Gastroesophageal sphincter (tissue), 4 donors: ENCODE results near the gene CHCHD6. TPM values are rescaled to one million over a fixed set of nuclear protein-coding genes. Genes with fewer than 3 reads are reported as not detected.

Experiments
- ATAC-seq: fragments of 150-250 bp; one replicate; pipeline ENCODE4 v1.9.1; 2016; ENCODE audit warnings: mild to moderate bottlenecking, moderate library complexity
- H3K27ac ChIP-seq, 4 donors: fragments of 200-600 bp; sonication (generic) in 3 of 4; 1 replicate in 3 of 4; 2 replicates in 1 of 4; pipeline ENCODE4 v1.5.1; 2016 to 2019
- H3K27me3 ChIP-seq: fragments of 200-600 bp; sonication (generic); one replicate; pipeline ENCODE4 v1.5.1; 2019
- H3K36me3 ChIP-seq, 2 donors: fragments of 200-600 bp; sonication (generic); one replicate each; pipeline ENCODE4 v1.5.1; 2019; ENCODE audit warnings: control low read depth in 1 of 2
- H3K4me1 ChIP-seq, 3 donors: fragments of 200-600 bp; sonication (generic); 1 replicate in 2 of 3; 2 replicates in 1 of 3; pipeline ENCODE4 v1.5.1; 2016 to 2019; ENCODE audit warnings: control low read depth in 2 of 3
- H3K4me3 ChIP-seq, 2 donors: fragments of 200-600 bp; sonication (generic); one replicate each; pipeline ENCODE4 v1.5.1; 2019; ENCODE audit warnings: mild to moderate bottlenecking in 1 of 2, moderate library complexity in 1 of 2
- H3K9me3 ChIP-seq, 3 donors: fragments of 200-600 bp; sonication (generic); one replicate each; pipeline ENCODE4 v1.5.1; 2017 to 2019; ENCODE audit warnings: control low read depth in 2 of 3
- CTCF ChIP-seq, 4 experiments: fragments of 200-600 bp in 2 of 4; fragments of 450-650 bp in 2 of 4; sonication (generic) in 1 of 4; IDR thresholded peaks; one replicate each; pipeline ENCODE4 v1.5.1; 2017 to 2019; ENCODE audit warnings: antibody characterized with exemption in 4 of 4, mild to moderate bottlenecking in 2 of 4, moderate library complexity in 2 of 4
- EP300 ChIP-seq: sonication (generic); formaldehyde crosslinking; IDR thresholded peaks from one replicate; pipeline ENCODE4 v1.6.1; 2017; ENCODE audit warnings: antibody characterized with exemption, mild to moderate bottlenecking
- POLR2A ChIP-seq, 2 donors: fragments of 450-650 bp; IDR thresholded peaks; one replicate each; pipeline ENCODE4 v1.6.1; 2017; ENCODE audit warnings: antibody characterized with exemption in 2 of 2, mild to moderate bottlenecking in 2 of 2, moderate library complexity in 1 of 2
- POLR2AphosphoS5 ChIP-seq: sonication (generic); formaldehyde crosslinking; IDR thresholded peaks from one replicate; pipeline ENCODE4 v1.6.1; 2017; ENCODE audit warnings: antibody characterized with exemption
- WGBS, 2 donors: methylation state at CpG; one replicate each; pipeline ENCODE4 v1.1.5; 2018; ENCODE audit warnings: low coverage in 1 of 2; 5-methylcytosine and 5-hydroxymethylcytosine counted together
- total RNA-seq, 4 donors: library from RNA; depleted of rRNA; stranded (reverse); fragments of >200 nt; gene quantifications; one replicate each; pipeline ENCODE4 v1.1.0, GENCODE V29; 2016

Gene CHCHD6
- total RNA-seq, 4 donors from 2014 or later = 8.5 to 37.2 (median 15.2) TPM

DNA sequence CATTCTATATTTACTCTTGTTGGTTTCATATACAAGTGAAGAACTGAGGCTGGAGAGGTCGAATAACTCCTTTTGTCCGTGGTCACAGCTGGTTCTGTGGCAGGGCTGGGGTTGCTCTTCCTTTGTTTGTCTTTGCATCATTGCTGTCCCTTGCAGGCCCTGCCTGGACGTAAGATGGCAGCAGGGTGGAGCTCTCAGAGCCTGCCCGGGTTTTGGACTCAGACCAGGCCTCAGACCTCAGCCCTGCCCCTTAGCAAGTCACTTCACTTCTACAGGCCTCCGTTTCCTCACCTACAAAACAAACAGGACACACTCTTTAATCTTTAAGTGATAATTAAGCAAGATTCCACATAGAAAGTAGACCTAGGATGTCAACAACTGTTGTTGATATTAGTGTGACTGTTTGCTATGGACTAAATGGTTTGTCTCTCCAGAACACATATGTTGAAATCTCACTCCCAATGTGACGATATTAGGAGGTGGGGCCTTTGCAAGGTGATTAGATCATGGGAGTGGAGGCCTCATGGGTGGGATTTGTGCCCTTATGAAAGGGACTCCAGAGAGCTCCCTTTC, 213.3 kb downstream of the CHCHD6 start:
- Histone ChIP-seq H3K4me3 (no peak overlapping the region), H3K36me3 (peaks cover 0 to 23% of the 10 kb centered on the region in 2 donors), H3K27ac (no peak overlapping the region), H3K27me3 (no peaks in the 10 kb centered on the region), H3K9me3 (no peaks in the 10 kb centered on the region), H3K4me1 (no peaks in the 10 kb centered on the region)
- no peak for TF ChIP-seq POLR2A (IDR thresholded peaks at IDR 0.05)
- TF ChIP-seq EP300 = no peak
- TF ChIP-seq CTCF (IDR thresholded peaks at IDR 0.05) = no peak
- TF ChIP-seq POLR2AphosphoS5 = no peak
- ATAC-seq = no peak
- WGBS, 2 donors = 62 to 64% methylated on average over 3 to 6 of the region's 6 CpGs

GRCh38 chr3:126918355-126918821, 214.3 kb downstream of the CHCHD6 start:
- no peaks in the 10 kb centered on the region for H3K9me3 ChIP-seq
- TF ChIP-seq POLR2AphosphoS5 (no peak), EP300 (no peak)
- H3K36me3 ChIP-seq = peaks cover 0 to 23% of the 10 kb centered on the region in 2 donors
- no peaks in the 10 kb centered on the region for H3K4me1 ChIP-seq
- H3K4me3 ChIP-seq = no peak overlapping the region
- H3K27ac ChIP-seq = no peak overlapping the region
- no peaks in the 10 kb centered on the region for H3K27me3 ChIP-seq
- no peak for ATAC-seq

GRCh38 chr3:126921085-126921824, 217.2 kb downstream of the CHCHD6 start:
- H3K27ac ChIP-seq = no peak overlapping the region
- peaks cover 0 to 15% (median 1%) of the 10 kb centered on the region in 3 donors for H3K4me1 ChIP-seq
- H3K4me3 ChIP-seq = no peak overlapping the region
- H3K36me3 ChIP-seq = peaks cover 0 to 7% of the 10 kb centered on the region in 2 donors
- no peaks in the 10 kb centered on the region for H3K9me3 ChIP-seq
- no peak for ATAC-seq
- WGBS, 2 donors = 71 to 86% methylated on average over 3 of the region's 5 CpGs
- TF ChIP-seq EP300 = no peak
- TF ChIP-seq CTCF (IDR thresholded peaks at IDR 0.05) = no peak
- no peak for TF ChIP-seq POLR2A (IDR thresholded peaks at IDR 0.05)
- no peak for TF ChIP-seq POLR2AphosphoS5
- no peaks in the 10 kb centered on the region for H3K27me3 ChIP-seq

DNA sequence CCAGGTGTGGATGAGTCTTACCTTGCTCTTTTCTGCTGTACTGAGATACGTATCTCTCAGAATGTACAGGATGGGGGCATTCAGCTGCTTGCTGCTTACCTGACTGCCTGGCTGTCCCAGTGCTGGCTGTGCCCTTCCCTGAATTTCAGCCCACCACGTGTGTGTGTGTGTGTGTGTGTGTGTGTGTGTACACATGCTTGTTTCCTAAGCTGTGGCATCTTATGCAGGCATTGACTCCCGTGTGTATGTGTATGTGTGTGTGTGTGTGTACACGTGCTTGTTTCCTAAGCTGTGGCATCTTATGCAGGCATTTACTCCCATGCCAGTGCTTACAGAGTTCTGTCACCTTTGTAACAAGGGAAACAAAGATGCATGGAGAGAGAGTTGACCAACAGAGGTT, 218.4 kb downstream of the CHCHD6 start:
- no peaks in the 10 kb centered on the region for H3K36me3 ChIP-seq
- no peaks in the 10 kb centered on the region for H3K9me3 ChIP-seq
- no peak overlapping the region for H3K27ac ChIP-seq
- no peak for ATAC-seq
- 80 to 83% methylated on average over 1 to 2 of the region's 4 CpGs for WGBS, 2 donors
- no peaks in the 10 kb centered on the region for H3K27me3 ChIP-seq
- peaks cover 0 to 27% (median 10%) of the 10 kb centered on the region in 3 donors for H3K4me1 ChIP-seq
- H3K4me3 ChIP-seq = no peak overlapping the region
- TF ChIP-seq EP300 (no peak), POLR2A (IDR thresholded peaks at IDR 0.05) (no peak), CTCF (IDR thresholded peaks at IDR 0.05) (no peak), POLR2AphosphoS5 (no peak)

DNA sequence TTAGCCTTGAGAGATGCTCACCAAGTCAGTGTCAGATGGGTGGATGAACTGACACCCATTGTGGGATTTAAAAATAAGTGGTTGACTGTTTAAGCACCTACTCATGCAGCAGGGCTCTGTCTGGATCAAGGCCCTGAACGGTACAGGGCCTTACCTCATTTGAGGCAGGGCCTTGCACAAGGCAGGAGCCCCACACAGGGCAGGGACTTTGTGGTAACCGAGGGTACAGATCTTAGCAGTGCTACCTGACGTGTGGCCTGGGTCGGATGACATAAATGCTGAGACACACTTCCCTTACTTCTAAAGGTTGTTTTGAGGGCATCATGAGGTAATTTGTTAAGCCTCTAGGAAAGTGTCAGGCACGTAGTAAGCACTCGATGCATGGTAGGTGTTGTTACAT, 219.4 kb downstream of the CHCHD6 start:
- ATAC-seq = no peak
- WGBS, 2 donors = 89 to 98% methylated on average over 3 to 6 of the region's 6 CpGs
- Histone ChIP-seq H3K4me3 (no peak overlapping the region), H3K4me1 (peaks cover 0 to 27% (median 10%) of the 10 kb centered on the region in 3 donors), H3K9me3 (no peaks in the 10 kb centered on the region), H3K27me3 (no peaks in the 10 kb centered on the region), H3K36me3 (no peaks in the 10 kb centered on the region), H3K27ac (no peak overlapping the region)
- TF ChIP-seq POLR2A (IDR thresholded peaks at IDR 0.05) (no peak), CTCF (IDR thresholded peaks at IDR 0.05) (no peak), POLR2AphosphoS5 (no peak), EP300 (no peak)
